ENCODE data around the gene ATP8A1. TPM values are rescaled to one million over a fixed set of nuclear protein-coding genes. Genes with fewer than 3 reads are reported as not detected.
"Not testable (repeated sequence)": the region's sequence is repeated elsewhere in the genome, so short reads cannot be mapped to it uniquely, and the experiment has no call there.

ATP8A1 gene
- total RNA-seq, 1 donor from 2014 or later: 5.1 TPM

DNA sequence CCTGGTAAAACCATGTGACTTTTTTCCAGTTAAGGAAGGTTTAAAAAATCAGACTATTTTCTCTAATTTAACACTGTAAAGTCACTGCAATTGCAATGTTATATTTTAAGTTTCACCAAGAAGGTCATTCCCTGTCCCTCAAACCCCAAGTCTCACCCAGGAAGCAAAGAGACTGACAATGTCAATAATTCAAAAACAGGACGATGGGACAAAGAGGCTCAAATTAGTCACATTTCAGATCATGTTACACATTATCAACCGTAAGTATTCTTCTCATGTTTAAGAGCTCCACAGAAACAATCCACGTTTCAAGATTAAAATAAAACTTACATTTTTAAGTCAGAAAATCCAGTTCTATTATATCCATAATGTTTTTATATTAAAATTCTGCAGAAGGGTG, 246.5 kb downstream of the ATP8A1 start:
- no peak for DNase-seq (ENCODE audit: low spot score)

DNA sequence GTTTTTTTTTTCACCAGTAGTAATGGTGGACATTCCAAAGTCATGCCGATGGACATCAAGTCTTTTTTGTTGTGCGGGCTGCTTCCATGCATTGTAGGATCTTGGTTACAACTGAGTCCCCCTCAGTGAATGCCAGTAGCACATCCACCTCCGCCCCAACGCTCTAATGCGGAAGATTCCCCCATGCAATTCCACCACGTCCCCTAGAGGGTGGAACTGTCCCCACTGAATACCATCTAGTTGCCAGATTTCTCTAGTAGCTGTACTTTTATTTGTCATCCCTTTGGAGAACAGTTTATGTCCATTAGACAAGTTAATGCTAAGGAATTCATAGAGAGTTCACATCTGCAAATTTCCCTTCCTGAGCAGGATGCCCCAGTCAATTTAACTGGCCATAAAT, 252.9 kb downstream of the ATP8A1 start:
- no peak for DNase-seq (ENCODE audit: low spot score)

DNA sequence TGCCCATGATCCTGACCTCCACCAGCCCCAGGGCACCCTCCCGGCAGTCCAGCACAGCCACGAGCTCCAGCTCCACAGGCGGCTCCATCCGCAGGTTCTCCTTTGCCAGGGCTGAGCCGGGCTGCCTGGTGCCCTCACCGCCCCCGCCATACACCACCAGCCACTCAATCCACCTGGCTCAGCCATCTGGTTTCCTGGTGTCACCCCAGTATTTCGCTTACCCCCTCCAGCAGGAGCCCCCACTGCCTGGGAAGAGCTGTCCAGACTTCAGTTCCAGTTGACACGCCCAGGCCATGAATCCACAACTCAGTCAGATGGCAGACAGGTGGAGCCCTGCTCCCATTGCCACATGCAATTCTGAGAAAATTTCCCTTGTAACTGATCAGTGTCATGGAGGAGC, 255.7 kb downstream of the ATP8A1 start:
- no peak for DNase-seq (ENCODE audit: low spot score)

DNA sequence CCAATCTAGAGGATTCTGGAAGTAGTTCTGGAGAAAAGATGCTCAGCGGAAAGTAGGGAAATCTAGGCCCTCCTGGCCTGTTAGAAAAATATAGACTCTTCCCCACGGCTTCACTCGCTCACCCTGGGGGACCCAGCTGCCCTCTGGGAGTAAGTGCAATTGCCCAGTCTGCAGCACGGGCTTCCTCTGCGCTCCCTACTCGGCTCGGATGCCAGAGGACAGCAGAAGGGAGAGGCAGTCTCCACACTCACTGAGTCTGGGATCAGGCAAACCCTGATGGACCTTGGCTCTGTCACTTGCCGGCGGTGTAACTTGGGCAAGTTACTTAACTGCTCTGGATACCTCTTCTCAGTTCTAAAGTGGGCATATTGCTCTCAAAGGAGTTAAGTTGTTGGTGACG, 257.5 kb downstream of the ATP8A1 start:
- DNase-seq (ENCODE audit: low spot score): no peak

GRCh38 chr4:42398871-42399331, 258.0 kb downstream of the ATP8A1 start:
- DNase-seq (ENCODE audit: low spot score): no peak

DNA sequence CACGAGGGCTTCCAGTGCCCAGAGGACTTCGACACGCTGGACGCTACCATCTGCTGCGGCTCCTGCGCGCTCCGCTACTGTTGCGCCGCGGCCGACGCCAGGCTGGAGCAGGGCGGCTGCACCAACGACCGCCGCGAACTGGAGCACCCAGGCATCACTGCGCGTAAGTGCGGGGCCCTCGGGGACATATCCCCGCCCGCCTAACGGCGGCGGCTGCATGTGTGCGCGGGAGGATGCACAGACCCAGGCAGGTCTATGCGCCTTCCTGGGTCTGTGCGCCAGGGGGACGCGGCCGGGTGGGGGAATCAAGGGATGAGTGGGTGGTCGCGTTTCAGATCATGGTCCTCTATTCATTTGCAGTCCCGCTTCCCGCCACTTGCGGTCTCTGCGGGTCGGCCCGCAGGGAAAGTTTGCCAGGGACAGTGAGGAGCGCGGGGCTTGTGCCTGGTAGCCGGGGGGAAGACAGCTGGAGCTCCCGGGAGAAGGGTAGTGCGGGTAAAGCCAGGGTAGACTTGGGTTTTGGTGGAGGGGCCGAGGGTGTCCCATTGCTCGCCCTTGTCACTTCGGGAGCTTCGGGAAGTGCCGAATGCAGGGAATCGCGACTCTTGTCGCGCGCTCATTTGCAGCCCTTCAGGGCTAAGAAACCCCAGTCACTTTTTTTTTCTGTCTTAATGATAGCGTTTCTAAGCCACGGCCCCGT, 258.6 kb downstream of the ATP8A1 start:
- no peak for DNase-seq (ENCODE audit: low spot score)

GRCh38 chr4:42397635-42398170, 259.2 kb downstream of the ATP8A1 start:
- no peak for DNase-seq (ENCODE audit: low spot score)

- DNase-seq (ENCODE audit: low spot score): no peak
These were observed 259.9 kb downstream of the ATP8A1 start, which contains the start of gene SHISA3 for GRCh38 chr4:42396752-42397634. Gene SHISA3 (plus strand): TSS chr4:42397488. CDS start chr4:42398057, 569 bp downstream.

DNA sequence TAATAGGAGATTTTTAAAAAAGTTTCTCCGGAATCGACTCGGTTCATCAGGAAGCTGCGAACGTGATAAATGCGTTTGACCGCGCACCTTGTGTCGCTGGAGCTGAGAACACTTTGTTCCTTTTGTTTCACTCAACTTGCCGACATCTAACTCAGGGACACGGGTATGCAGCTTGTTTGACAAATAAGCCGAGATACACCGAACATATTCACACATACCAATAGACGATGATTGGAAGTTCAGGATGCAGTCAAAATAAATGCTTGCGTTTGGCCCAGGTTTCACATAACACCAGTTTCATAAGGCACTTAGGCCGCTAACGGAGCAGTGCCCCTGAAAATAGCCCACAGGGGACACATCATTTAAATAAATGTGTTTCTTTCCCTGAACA, 260.5 kb downstream of the ATP8A1 start:
- DNase-seq (ENCODE audit: low spot score): no peak

DNA sequence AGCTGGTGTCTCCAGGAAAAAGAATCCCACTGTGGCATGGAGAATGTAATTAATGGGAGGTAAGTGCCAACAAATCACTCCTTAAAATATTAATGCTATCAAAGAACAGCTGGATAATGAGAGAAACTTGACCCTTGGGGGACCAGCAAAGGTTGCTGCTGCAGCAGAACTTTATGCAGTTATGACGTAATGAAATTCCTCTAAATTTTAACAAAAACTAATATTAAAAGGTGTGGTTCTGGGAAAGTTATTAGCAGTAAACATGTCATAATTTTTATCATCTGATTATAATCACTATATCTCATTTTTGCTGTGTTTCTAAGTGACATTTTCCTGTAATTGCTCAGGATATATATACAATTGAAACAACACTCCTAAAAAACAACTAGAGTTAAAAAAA, 261.3 kb downstream of the ATP8A1 start:
- no peak for DNase-seq (ENCODE audit: low spot score)

DNA sequence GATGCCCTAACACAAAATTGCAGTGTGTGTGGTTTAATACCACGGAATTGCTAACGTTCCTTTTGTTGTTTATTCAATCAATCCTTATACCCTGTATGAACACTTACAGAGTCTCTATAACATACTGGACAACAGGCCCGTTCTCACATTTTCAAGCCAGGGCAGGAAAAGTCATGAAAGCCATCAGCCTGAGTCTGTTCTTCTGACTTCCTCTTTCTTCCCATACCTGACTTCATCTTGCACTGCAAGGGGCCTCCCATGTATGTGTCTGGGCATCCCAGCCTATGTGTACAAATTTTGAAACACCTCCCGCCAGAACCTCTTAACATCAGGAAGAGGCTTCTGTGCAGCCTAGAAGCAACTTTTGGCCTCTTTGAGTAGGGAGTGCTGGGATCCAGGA, 264.5 kb downstream of the ATP8A1 start:
- DNase-seq (ENCODE audit: low spot score): no peak

DNA sequence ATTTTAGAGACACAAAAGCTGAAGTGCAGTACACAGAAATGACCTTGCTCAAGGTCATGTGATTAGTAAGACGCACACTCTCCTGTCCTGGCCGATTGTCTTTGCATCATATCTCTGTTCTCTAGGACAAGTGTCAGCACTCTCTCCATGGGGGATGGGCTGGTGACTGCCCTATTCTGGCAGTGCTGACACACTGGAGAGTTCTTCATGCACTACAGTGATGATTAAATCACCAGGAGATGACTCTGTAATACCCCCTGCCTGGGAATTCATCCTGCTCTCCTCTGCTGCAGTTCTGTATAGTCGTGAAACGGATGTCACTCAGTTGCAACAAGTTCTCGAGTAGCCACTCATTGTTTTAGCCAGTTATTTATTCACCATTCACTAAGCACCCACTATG, 264.9 kb downstream of the ATP8A1 start:
- DNase-seq (ENCODE audit: low spot score): no peak

GRCh38 chr4:42391355-42391664, 265.6 kb downstream of the ATP8A1 start:
- no peak for DNase-seq (ENCODE audit: low spot score)

DNA sequence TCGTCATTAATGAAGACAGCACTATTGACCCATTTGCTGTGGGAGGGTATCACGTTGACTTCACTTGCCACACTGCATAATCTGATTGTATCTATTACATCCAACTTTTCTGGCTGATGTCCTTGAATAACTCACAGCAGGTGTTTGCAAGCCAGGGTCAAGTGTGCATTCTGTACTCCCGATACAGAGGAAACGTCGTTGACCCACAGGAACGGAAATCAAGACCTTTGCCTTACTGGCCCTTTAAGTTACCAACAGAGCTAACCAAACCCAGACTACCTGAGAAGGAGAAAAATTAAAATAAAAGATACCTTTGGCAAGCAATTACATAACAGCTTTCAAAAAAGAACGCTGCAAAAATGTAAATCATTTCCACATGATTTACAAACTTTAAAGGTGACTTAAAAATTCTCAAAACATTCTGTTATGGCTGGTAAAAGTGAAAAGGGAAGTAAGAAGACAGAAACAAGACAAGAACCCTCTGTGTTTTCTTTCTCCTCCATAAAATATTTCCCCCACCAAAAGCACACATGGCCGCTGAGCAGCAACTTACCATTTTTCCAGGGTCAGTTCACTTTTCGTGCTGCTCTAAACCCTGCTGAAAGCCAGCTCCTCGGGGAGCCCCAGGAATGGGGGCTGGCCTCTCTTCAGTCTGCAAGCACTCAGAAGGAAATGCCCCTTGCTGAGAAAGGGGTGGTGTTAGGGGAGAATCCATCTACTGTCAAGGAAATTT, 266.1 kb downstream of the ATP8A1 start:
- DNase-seq (ENCODE audit: low spot score): no peak

DNA sequence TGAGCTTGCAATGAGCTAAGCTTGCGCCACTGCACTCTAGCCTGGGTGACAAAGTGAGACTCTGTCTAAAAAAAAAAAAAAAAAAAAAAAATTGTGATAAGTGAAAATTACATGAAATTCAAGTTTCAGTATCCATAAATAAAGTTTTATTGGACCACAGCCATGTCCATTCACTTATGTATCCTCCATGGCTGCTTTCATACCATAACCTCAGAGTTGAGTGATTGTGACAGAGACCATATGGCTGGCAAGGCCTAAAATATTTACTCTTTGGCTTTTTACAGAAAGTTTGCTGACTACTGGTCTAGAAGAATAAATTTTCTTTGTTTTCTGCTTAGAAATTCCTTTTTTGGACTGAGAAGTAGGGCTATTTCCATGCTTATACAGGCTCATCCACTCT, 271.4 kb downstream of the ATP8A1 start:
- no peak for DNase-seq (ENCODE audit: low spot score)

GRCh38 chr4:42381666-42382065, 275.2 kb downstream of the ATP8A1 start:
- no peak for DNase-seq (ENCODE audit: low spot score)

- DNase-seq (ENCODE audit: low spot score): no peak
These were observed 279.4 kb downstream of the ATP8A1 start for GRCh38 chr4:42377497-42377896.

GRCh38 chr4:42372303-42372702, 284.6 kb downstream of the ATP8A1 start:
- DNase-seq (ENCODE audit: low spot score): not testable (repeated sequence)

DNA sequence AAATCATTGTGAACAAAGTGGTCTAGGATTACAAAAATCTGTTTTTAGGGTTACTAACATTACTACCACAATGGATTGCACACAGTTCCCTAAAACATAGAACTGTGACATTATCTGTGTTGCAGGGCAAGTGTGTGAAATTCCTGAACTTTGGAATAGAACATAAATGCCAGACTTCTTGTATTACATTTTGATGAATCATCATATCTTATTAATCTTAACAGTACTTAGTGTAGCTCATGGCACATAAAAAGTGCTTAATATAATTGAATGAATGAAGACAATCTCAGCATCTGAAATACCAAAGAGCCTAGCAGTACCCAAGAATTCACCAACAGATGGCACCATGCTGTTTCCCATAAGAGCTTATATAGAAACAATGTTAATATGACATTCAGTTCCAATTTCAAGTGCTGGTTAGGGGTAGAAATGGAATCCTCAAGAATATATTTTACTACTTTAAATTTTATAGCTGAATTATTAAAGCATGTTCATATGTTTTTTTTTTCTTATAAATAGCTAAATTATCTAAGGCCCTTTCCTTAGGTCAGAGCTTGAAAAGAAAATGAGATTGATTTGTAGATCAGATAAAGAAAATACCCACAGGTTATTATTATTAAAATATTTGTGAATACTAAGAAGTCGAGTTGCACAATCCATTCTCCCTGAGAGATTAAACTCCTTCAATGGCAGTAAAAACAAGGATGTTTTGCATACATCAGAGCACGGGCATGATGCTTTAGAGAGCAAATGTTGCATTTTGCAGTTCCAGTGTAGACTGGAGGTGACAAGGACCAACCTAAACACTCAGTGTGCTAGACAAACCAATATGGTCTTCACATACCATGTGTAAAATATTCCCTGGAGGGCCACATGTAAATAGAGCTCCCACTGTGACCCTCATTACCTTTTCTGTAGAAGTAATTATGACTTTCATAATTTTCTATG, 285.3 kb downstream of the ATP8A1 start:
- DNase-seq (ENCODE audit: low spot score): no peak

GRCh38 chr4:42369489-42369888, 287.4 kb downstream of the ATP8A1 start:
- DNase-seq (ENCODE audit: low spot score): no peak

DNA sequence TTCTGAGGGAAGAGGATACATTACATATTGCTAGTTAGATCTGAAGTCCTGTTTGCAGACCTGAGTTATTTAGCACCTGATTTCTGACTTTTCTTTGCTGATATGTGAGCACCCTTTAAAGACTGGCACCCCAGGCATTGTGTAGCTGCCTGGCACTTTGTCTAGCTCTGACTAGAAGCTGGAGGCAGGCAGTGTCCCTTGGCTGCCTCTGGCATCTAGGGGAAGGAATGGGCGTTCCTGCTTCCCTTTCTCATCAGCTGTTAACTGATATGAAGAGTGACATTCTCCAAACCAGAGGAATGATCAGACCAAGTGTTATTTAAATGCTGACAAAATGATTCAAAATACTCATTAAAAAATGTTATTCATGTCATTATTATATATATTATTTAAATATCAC, 289.9 kb downstream of the ATP8A1 start:
- no peak for DNase-seq (ENCODE audit: low spot score)

Measured in mucosa of gallbladder (tissue), 1 donor.